ENCODE data around the gene CACNA2D4. TPM values are rescaled to one million over a fixed set of nuclear protein-coding genes. Genes with fewer than 3 reads are reported as not detected.

Gene CACNA2D4
- polyA plus RNA-seq, 3 donors = 17.8 to 87.7 (median 22.1) TPM

- H3K4me3 ChIP-seq (replicated peaks in 1 of 3; ENCODE audit: low read depth in 2 of 3, low read length in 3 of 3) = no peak overlapping the region
Measured at GRCh38 chr12:1881936-1882335, 36.5 kb downstream of the CACNA2D4 start.

GRCh38 chr12:1881301-1881700 is 37.2 kb downstream of the CACNA2D4 start:
- H4K20me1 ChIP-seq (ENCODE audit: insufficient read depth, low read length) = no peaks in the 10 kb centered on the region
- WGBS (ENCODE audit: insufficient coverage) = 100% methylated on average over 2 of the region's 8 CpGs
- no peaks in the 10 kb centered on the region for H3K36me3 ChIP-seq (replicated peaks in 1 of 2; ENCODE audit: control insufficient read depth in 1 of 2, insufficient read depth in 2 of 2, low read length in 2 of 2)
- H3K36me3 Mint-ChIP-seq = no peaks in the 10 kb centered on the region
- H3K27ac ChIP-seq (ENCODE audit: low read depth in 1 of 2, low read length in 2 of 2) = no peak overlapping the region
- H3K4me1 Mint-ChIP-seq = peaks cover 10% of the 10 kb centered on the region
- intact Hi-C loops (cut with micrococcal nuclease) = no loop called here
- no peak overlapping the region for H3K4me3 Mint-ChIP-seq
- peaks cover 0 to 2% (median 1%) of the 10 kb centered on the region in 3 donors for H3K27me3 Mint-ChIP-seq (ENCODE audit: low read depth in 3 of 3)
- no peaks in the 10 kb centered on the region for H3K27me3 ChIP-seq (ENCODE audit: control insufficient read depth in 2 of 2, insufficient read depth in 2 of 2, low read length in 2 of 2)
- peaks cover 0 to 7% of the 10 kb centered on the region in 2 donors for H3K4me1 ChIP-seq (ENCODE audit: control insufficient read depth in 1 of 2, insufficient read depth in 2 of 2, low read length in 2 of 2)
- no peaks in the 10 kb centered on the region for H3K9me3 ChIP-seq (replicated peaks in 1 of 2; ENCODE audit: control insufficient read depth in 1 of 2, insufficient read depth in 1 of 2, low read length in 2 of 2)
- H3K4me3 ChIP-seq (replicated peaks in 1 of 3; ENCODE audit: low read depth in 2 of 3, low read length in 3 of 3) = no peak overlapping the region
- H3K4me2 ChIP-seq (replicated peaks; ENCODE audit: extremely low read depth, low read length, poor library complexity, severe bottlenecking) = no peak overlapping the region
- DNase-seq = no peak
- no peak overlapping the region for H2AFZ ChIP-seq (ENCODE audit: insufficient read depth, low read depth, low read length, poor library complexity, severe bottlenecking)
- TF ChIP-seq CTCF (IDR thresholded peaks at IDR 0.05) = no peak
- H3K79me2 ChIP-seq (ENCODE audit: insufficient read depth, low read length) = no peaks in the 10 kb centered on the region
- peaks cover 0 to 2% (median 0%) of the 10 kb centered on the region in 7 donors for H3K9me3 Mint-ChIP-seq
- no peak overlapping the region for H3K9ac ChIP-seq (ENCODE audit: insufficient read depth, low read length, poor library complexity, severe bottlenecking)
- H3K27ac Mint-ChIP-seq = no peak overlapping the region

More at GRCh38 chr12:1881936-1882335, 36.5 kb downstream of the CACNA2D4 start:
- no peaks in the 10 kb centered on the region for H3K27me3 ChIP-seq (ENCODE audit: control insufficient read depth in 2 of 2, insufficient read depth in 2 of 2, low read length in 2 of 2)
- H3K9me3 Mint-ChIP-seq = peaks cover 0 to 2% (median 0%) of the 10 kb centered on the region in 7 donors
- no peak overlapping the region for H3K9ac ChIP-seq (ENCODE audit: insufficient read depth, low read length, poor library complexity, severe bottlenecking)
- no peaks in the 10 kb centered on the region for H3K36me3 ChIP-seq (replicated peaks in 1 of 2; ENCODE audit: control insufficient read depth in 1 of 2, insufficient read depth in 2 of 2, low read length in 2 of 2)
- no peak overlapping the region for H3K27ac ChIP-seq (ENCODE audit: low read depth in 1 of 2, low read length in 2 of 2)
- no peaks in the 10 kb centered on the region for H3K79me2 ChIP-seq (ENCODE audit: insufficient read depth, low read length)
- no peak for DNase-seq
- WGBS (ENCODE audit: insufficient coverage) = no CpG with 5 or more reads among the region's 3 CpGs
- no peaks in the 10 kb centered on the region for H3K36me3 Mint-ChIP-seq
- no peak overlapping the region for H3K4me3 Mint-ChIP-seq
- H3K4me1 ChIP-seq (ENCODE audit: control insufficient read depth in 1 of 2, insufficient read depth in 2 of 2, low read length in 2 of 2) = peaks cover 0 to 7% of the 10 kb centered on the region in 2 donors
- H3K27me3 Mint-ChIP-seq (ENCODE audit: low read depth in 3 of 3) = peaks cover 0 to 2% (median 1%) of the 10 kb centered on the region in 3 donors
- no peaks in the 10 kb centered on the region for H3K9me3 ChIP-seq (replicated peaks in 1 of 2; ENCODE audit: control insufficient read depth in 1 of 2, insufficient read depth in 1 of 2, low read length in 2 of 2)
- H3K27ac Mint-ChIP-seq = no peak overlapping the region
- H3K4me1 Mint-ChIP-seq = peaks cover 10% of the 10 kb centered on the region
- H4K20me1 ChIP-seq (ENCODE audit: insufficient read depth, low read length) = no peaks in the 10 kb centered on the region
- no peak overlapping the region for H3K4me2 ChIP-seq (replicated peaks; ENCODE audit: extremely low read depth, low read length, poor library complexity, severe bottlenecking)
- TF ChIP-seq CTCF (IDR thresholded peaks at IDR 0.05) = no peak
- intact Hi-C loops (cut with micrococcal nuclease) = no loop called here
- H2AFZ ChIP-seq (ENCODE audit: insufficient read depth, low read depth, low read length, poor library complexity, severe bottlenecking) = no peak overlapping the region
